Common myeloid progenitor, CD34-positive (primary cell): ENCODE results near the gene S100A11.
A peak's percentile ranks its signal among the peaks of the same experiment; 100 is the strongest.

Experiments
- CTCF ChIA-PET: fragments of 350-600 bp; sonication (Branson Sonifier 250); formaldehyde crosslinking; loops from one replicate; lab custom pipeline; 2021; ENCODE audit warnings: antibody characterized with exemption; lab: Charles Lee
- POLR2A ChIA-PET: fragments of 350-600 bp; sonication (Branson Sonifier 250); formaldehyde crosslinking; loops from one replicate; lab custom pipeline; 2021; ENCODE audit warnings: antibody characterized with exemption; lab: Charles Lee
- DNase-seq, 3 donors: peaks; one replicate each; pipeline versions ENCODE4 v3.0.0 to v3.0.0-alpha.2; 2013
- H3K27ac ChIP-seq, 2 experiments: 1 replicate in 1 of 2; 2 replicates in 1 of 2; pipeline ENCODE4 v1.7.0; 2013; ENCODE audit warnings: inconsistent platforms in 2 of 2, low read length in 2 of 2, mild to moderate bottlenecking in 2 of 2, low read depth in 1 of 2, moderate library complexity in 1 of 2; ENCODE audit not compliant: severe bottlenecking in 2 of 2, insufficient read depth in 1 of 2, poor library complexity in 1 of 2
- H3K27me3 ChIP-seq, 5 experiments: replicated peaks in 2 of 5; 1 replicate in 3 of 5; 2 replicates in 2 of 5; pipeline versions ENCODE4 v1.6.1 to v1.7.0; 2013; ENCODE audit warnings: low read length in 4 of 5, mild to moderate bottlenecking in 2 of 5, moderate library complexity in 2 of 5, inconsistent platforms in 1 of 5; ENCODE audit not compliant: insufficient read depth in 5 of 5, control insufficient read depth in 4 of 5
- H3K36me3 ChIP-seq, 4 experiments: 1 replicate in 2 of 4; 2 replicates in 2 of 4; pipeline versions ENCODE4 v1.6.1 to v1.7.0; 2013; ENCODE audit warnings: low read length in 3 of 4, control low read depth in 1 of 4, mild to moderate bottlenecking in 1 of 4; ENCODE audit not compliant: control insufficient read depth in 4 of 4, insufficient read depth in 4 of 4
- H3K4me1 ChIP-seq, 4 experiments: 1 replicate in 3 of 4; 2 replicates in 1 of 4; pipeline versions ENCODE4 v1.6.1 to v1.7.1; 2013; ENCODE audit warnings: low read length in 3 of 4, mild to moderate bottlenecking in 3 of 4, control low read depth in 1 of 4, inconsistent platforms in 1 of 4, moderate library complexity in 1 of 4; ENCODE audit not compliant: control insufficient read depth in 4 of 4, insufficient read depth in 4 of 4; ENCODE audit errors: control extremely low read depth in 1 of 4
- H3K4me3 ChIP-seq, 7 experiments: 1 replicate in 4 of 7; 2 replicates in 3 of 7; pipeline versions ENCODE4 v1.5.1 to v1.7.0; 2013; ENCODE audit warnings: mild to moderate bottlenecking in 7 of 7, low read length in 6 of 7, moderate library complexity in 6 of 7, inconsistent platforms in 2 of 7, low read depth in 2 of 7, control low read depth in 1 of 7; ENCODE audit not compliant: insufficient read depth in 4 of 7, control insufficient read depth in 1 of 7; ENCODE audit errors: extremely low read depth in 1 of 7
- H3K9me3 ChIP-seq, 5 experiments: 1 replicate in 4 of 5; 2 replicates in 1 of 5; pipeline versions ENCODE4 v1.6.1 to v1.7.1; 2013; ENCODE audit warnings: low read length in 4 of 5, mild to moderate bottlenecking in 2 of 5, inconsistent platforms in 1 of 5, low read depth in 1 of 5, moderate library complexity in 1 of 5; ENCODE audit not compliant: control insufficient read depth in 4 of 5, insufficient read depth in 2 of 5; ENCODE audit errors: control extremely low read depth in 1 of 5
- WGBS: methylation state at CpG from one replicate; pipeline ENCODE4 v1.1.5; 2013; ENCODE audit not compliant: insufficient coverage; 5-methylcytosine and 5-hydroxymethylcytosine counted together

S100A11 gene

GRCh38 chr1:152071123-152071522, 34.3 kb upstream of the S100A11 start:
- no peak for DNase-seq
- H3K36me3 ChIP-seq = no peaks in the 10 kb centered on the region
- H3K27me3 ChIP-seq = peaks cover 2 to 27% (median 10%) of the 10 kb centered on the region in 5 experiments

GRCh38 chr1:152067929-152068328, 31.1 kb upstream of the S100A11 start:
- H3K36me3 ChIP-seq = no peaks in the 10 kb centered on the region
- 100% methylated on average over 1 of the region's 1 CpG for WGBS
- H3K27me3 ChIP-seq = peaks cover 2 to 29% (median 10%) of the 10 kb centered on the region in 5 experiments
- no peak overlapping the region for H3K4me3 ChIP-seq
- ChIA-PET CTCF (interaction anchor here (0.8 to 1.6 kb wide), 2 partner anchors 12 to 15 kb away, joined by 3 to 9 read pairs; no protein-coding TSS in a partner anchor), POLR2A (no interaction called here)
- no peak for DNase-seq
- H3K4me1 ChIP-seq = no peaks in the 10 kb centered on the region
- H3K27ac ChIP-seq = no peak overlapping the region
- H3K9me3 ChIP-seq = no peaks in the 10 kb centered on the region

More at GRCh38 chr1:152071123-152071522, 34.3 kb upstream of the S100A11 start:
- H3K4me3 ChIP-seq = no peak overlapping the region
- ChIA-PET CTCF (no interaction called here), POLR2A (no interaction called here)
- WGBS = 90% methylated on average over 3 of the region's 3 CpGs
- H3K9me3 ChIP-seq = no peaks in the 10 kb centered on the region
- no peak overlapping the region for H3K27ac ChIP-seq
- no peaks in the 10 kb centered on the region for H3K4me1 ChIP-seq

GRCh38 chr1:152067150-152067549, 30.3 kb upstream of the S100A11 start:
- CTCF ChIA-PET = no interaction called here
- Histone ChIP-seq H3K36me3 (no peaks in the 10 kb centered on the region), H3K4me1 (no peaks in the 10 kb centered on the region), H3K27me3 (peaks cover 2 to 35% (median 13%) of the 10 kb centered on the region in 5 experiments), H3K4me3 (no peak overlapping the region), H3K27ac (no peak overlapping the region), H3K9me3 (no peaks in the 10 kb centered on the region)
- no peak for DNase-seq
- POLR2A ChIA-PET = no interaction called here

GRCh38 chr1:152061952-152062351, 25.1 kb upstream of the S100A11 start:
- Histone ChIP-seq H3K4me1 (no peaks in the 10 kb centered on the region), H3K27ac (no peak overlapping the region), H3K9me3 (peaks cover 0 to 2% (median 0%) of the 10 kb centered on the region in 5 experiments), H3K4me3 (no peak overlapping the region), H3K36me3 (no peaks in the 10 kb centered on the region), H3K27me3 (peaks cover 3 to 40% (median 21%) of the 10 kb centered on the region in 5 experiments)
- ChIA-PET CTCF (interaction anchor here (2.1 kb wide), 1 partner anchor 9 kb away, joined by 13 read pairs; no protein-coding TSS in a partner anchor), POLR2A (no interaction called here)
- DNase-seq = no peak

GRCh38 chr1:152053375-152053774, 16.6 kb upstream of the S100A11 start:
- Histone ChIP-seq H3K36me3 (no peaks in the 10 kb centered on the region), H3K27ac (no peak overlapping the region), H3K4me1 (peaks cover 3 to 31% (median 3%) of the 10 kb centered on the region in 4 experiments), H3K27me3 (peaks cover 0 to 36% (median 12%) of the 10 kb centered on the region in 5 experiments), H3K4me3 (no peak overlapping the region), H3K9me3 (peaks cover 0 to 2% (median 0%) of the 10 kb centered on the region in 5 experiments)
- DNase-seq = no peak
- ChIA-PET POLR2A (no interaction called here), CTCF (interaction anchor here (0.6 to 7.3 kb wide), 24 partner anchors 8 to 405 kb away, joined by 3 to 121 read pairs (median 4); partner anchors contain the start of genes S100A11 and TCHH)
- 82% methylated on average over 13 of the region's 13 CpGs for WGBS

- 28% methylated on average over 11 of the region's 11 CpGs for WGBS
- peak; percentile 75 to 83 (median 76) for DNase-seq
- Histone ChIP-seq H3K4me1 (peaks cover 4 to 38% (median 11%) of the 10 kb centered on the region in 4 experiments), H3K9me3 (no peaks in the 10 kb centered on the region), H3K27ac (no peak overlapping the region), H3K4me3 (no peak overlapping the region), H3K36me3 (no peaks in the 10 kb centered on the region), H3K27me3 (peaks cover 0 to 33% (median 8%) of the 10 kb centered on the region in 5 experiments)
- ChIA-PET CTCF (interaction anchor here (0.6 to 7.3 kb wide), 24 partner anchors 9 to 406 kb away, joined by 3 to 121 read pairs (median 4); partner anchors contain the start of genes S100A11 and TCHH), POLR2A (no interaction called here)
These were observed 15.8 kb upstream of the S100A11 start for GRCh38 chr1:152052606-152053005.

- POLR2A ChIA-PET = no interaction called here
- no peak for DNase-seq
- 83% methylated on average over 4 of the region's 6 CpGs for WGBS
These were observed 14.3 kb upstream of the S100A11 start for GRCh38 chr1:152050886-152051675.

More at GRCh38 chr1:152050886-152051675, 14.3 kb upstream of the S100A11 start:
- H3K9me3 ChIP-seq = no peaks in the 10 kb centered on the region
- peaks cover 10 to 53% (median 19%) of the 10 kb centered on the region in 4 experiments for H3K4me1 ChIP-seq
- H3K36me3 ChIP-seq = no peaks in the 10 kb centered on the region
- peaks cover 0 to 28% (median 8%) of the 10 kb centered on the region in 5 experiments for H3K27me3 ChIP-seq
- CTCF ChIA-PET = interaction anchor here (1.0 to 7.3 kb wide), 7 partner anchors 10 to 407 kb away, joined by 3 to 121 read pairs (median 6); partner anchors contain the start of gene S100A11
- no peak overlapping the region for H3K4me3 ChIP-seq
- no peak overlapping the region for H3K27ac ChIP-seq
